Breast epithelium (tissue), 3 donors: Measurements from ENCODE around the gene NEDD9.

ENCODE experiments used
- POLR2AphosphoS5 ChIP-seq, 3 donors: sonication (generic); formaldehyde crosslinking; IDR thresholded peaks; one replicate each; pipeline ENCODE4 v1.6.1; 2017; ENCODE audit warnings: antibody characterized with exemption in 3 of 3
- TF ChIP-seq, protein P1 (sequence below), 3 donors: fragments of 450-650 bp; IDR thresholded peaks; one replicate each; pipeline ENCODE4 v1.5.1; 2016 to 2017; ENCODE audit warnings: antibody characterized with exemption in 3 of 3, mild to moderate bottlenecking in 3 of 3, moderate library complexity in 3 of 3

DNA sequence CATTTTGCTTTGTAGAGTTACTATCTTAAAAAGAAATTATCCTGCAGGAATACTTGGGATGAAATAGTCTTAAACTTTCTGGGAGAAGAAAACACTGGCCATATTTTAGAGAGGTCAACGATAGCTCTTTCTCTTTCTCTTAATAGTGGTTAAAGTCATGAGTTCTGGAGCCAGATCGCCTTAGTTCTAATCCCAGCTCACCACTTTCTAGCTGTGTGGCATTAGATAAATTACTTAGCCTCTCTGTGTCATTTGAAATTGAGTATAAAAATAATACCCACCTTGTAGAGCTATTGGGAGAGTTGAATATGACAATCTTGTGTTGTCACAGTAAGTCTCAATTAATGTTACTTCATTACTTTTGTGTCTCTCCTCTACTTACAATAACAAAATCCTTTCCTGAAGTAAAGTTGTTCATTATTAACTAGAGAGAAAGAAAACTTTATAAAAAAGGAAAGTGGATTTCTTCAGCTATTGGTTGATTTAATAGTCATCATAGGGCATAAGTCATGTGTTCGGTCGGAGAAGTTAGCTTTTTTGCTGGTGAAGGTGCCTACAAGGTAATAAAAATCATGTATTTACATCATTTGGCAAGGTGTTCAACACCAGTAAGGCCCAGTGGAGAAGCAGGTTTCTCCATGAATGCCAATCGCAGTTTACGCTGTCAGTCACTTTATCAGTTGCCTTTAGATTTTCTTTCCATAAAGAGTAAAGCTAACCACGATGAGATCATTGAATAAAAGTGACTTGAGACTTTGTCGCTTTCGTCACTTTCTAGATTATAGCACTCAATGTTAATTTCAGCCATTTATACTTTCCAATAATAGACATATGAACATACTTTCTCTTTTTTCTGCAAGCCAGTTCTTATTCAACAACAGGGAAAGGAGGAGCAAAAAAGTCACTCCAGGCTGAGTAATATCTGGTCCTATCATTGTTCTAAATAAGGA is 2.0 kb downstream of the NEDD9 start:
- TF ChIP-seq, protein P1, sequence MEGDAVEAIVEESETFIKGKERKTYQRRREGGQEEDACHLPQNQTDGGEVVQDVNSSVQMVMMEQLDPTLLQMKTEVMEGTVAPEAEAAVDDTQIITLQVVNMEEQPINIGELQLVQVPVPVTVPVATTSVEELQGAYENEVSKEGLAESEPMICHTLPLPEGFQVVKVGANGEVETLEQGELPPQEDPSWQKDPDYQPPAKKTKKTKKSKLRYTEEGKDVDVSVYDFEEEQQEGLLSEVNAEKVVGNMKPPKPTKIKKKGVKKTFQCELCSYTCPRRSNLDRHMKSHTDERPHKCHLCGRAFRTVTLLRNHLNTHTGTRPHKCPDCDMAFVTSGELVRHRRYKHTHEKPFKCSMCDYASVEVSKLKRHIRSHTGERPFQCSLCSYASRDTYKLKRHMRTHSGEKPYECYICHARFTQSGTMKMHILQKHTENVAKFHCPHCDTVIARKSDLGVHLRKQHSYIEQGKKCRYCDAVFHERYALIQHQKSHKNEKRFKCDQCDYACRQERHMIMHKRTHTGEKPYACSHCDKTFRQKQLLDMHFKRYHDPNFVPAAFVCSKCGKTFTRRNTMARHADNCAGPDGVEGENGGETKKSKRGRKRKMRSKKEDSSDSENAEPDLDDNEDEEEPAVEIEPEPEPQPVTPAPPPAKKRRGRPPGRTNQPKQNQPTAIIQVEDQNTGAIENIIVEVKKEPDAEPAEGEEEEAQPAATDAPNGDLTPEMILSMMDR (IDR thresholded peaks at IDR 0.05) = no peak
- TF ChIP-seq POLR2AphosphoS5 (IDR thresholded peaks at IDR 0.05) = no peak
